ENCODE results near the gene SYNM. TPM values are rescaled to one million over a fixed set of nuclear protein-coding genes. Genes with fewer than 3 reads are reported as not detected.

The SYNM gene
- total RNA-seq, 4 donors from 2014 or later, result 98.3 to 414 (median 158) TPM

- Histone ChIP-seq H3K9me3 (no peaks in the 10 kb centered on the region), H3K36me3 (peaks cover 0 to 4% (median 0%) of the 10 kb centered on the region in 4 donors), H3K27ac (peak overlapping the region in 3 of 4 donors; percentile 83 to 92 (median 90)), H3K4me1 (peaks cover 4 to 23% (median 8%) of the 10 kb centered on the region in 4 donors), H3K4me3 (no peak overlapping the region), H3K27me3 (no peaks in the 10 kb centered on the region)
- in situ Hi-C loops (cut with MboI; ENCODE audit: low pct_ligation_motif_present in 1 of 4, low pct_unique_long_range_greater_than_20kb in 1 of 4, low sequenced_read_pairs in 3 of 4), result no loop called here
- TF ChIP-seq POLR2AphosphoS5 (IDR thresholded peaks at IDR 0.05) (no peak), EP300 (IDR thresholded peaks at IDR 0.05; ENCODE audit: low read depth) (no peak), POLR2A (IDR thresholded peaks at IDR 0.05) (no peak), CTCF (IDR thresholded peaks at IDR 0.05) (no peak)
- WGBS, 2 donors (ENCODE audit: low coverage in 1 of 2), result 80 to 92% methylated on average over 3 of the region's 3 CpGs
- intact Hi-C loops (cut with DNase I; ENCODE audit: low total_unique reads), result no loop called here
- no peak for DNase-seq
Observed at GRCh38 chr15:99165020-99165790, 60.3 kb downstream of the SYNM start.

GRCh38 chr15:99165956-99166689 is 61.2 kb downstream of the SYNM start:
- peak overlapping the region; percentile 83 to 92 (median 87) for H3K27ac ChIP-seq
- intact Hi-C loops (cut with DNase I; ENCODE audit: low total_unique reads), result no loop called here
- H3K27me3 ChIP-seq, result no peaks in the 10 kb centered on the region
- no peak for TF ChIP-seq POLR2AphosphoS5 (IDR thresholded peaks at IDR 0.05)
- no peak for TF ChIP-seq POLR2A (IDR thresholded peaks at IDR 0.05)
- no peak for TF ChIP-seq CTCF (IDR thresholded peaks at IDR 0.05)
- no peak for TF ChIP-seq EP300 (IDR thresholded peaks at IDR 0.05; ENCODE audit: low read depth)
- DNase-seq, result no peak
- in situ Hi-C loops (cut with MboI; ENCODE audit: low pct_ligation_motif_present in 1 of 4, low pct_unique_long_range_greater_than_20kb in 1 of 4, low sequenced_read_pairs in 3 of 4), result no loop called here
- peaks cover 5 to 29% (median 8%) of the 10 kb centered on the region in 4 donors for H3K4me1 ChIP-seq
- H3K9me3 ChIP-seq, result no peaks in the 10 kb centered on the region
- 87 to 95% methylated on average over 10 to 23 of the region's 23 CpGs for WGBS, 2 donors (ENCODE audit: low coverage in 1 of 2)
- H3K4me3 ChIP-seq, result no peak overlapping the region
- peaks cover 0 to 4% (median 0%) of the 10 kb centered on the region in 4 donors for H3K36me3 ChIP-seq

GRCh38 chr15:99167201-99167600 is 62.3 kb downstream of the SYNM start:
- DNase-seq, result no peak
- Histone ChIP-seq H3K4me1 (peaks cover 5 to 29% (median 8%) of the 10 kb centered on the region in 4 donors), H3K4me3 (no peak overlapping the region), H3K36me3 (no peaks in the 10 kb centered on the region), H3K27ac (peak overlapping the region; percentile 83 to 92 (median 87)), H3K9me3 (no peaks in the 10 kb centered on the region), H3K27me3 (no peaks in the 10 kb centered on the region)
- in situ Hi-C loops (cut with MboI; ENCODE audit: low pct_ligation_motif_present in 1 of 4, low pct_unique_long_range_greater_than_20kb in 1 of 4, low sequenced_read_pairs in 3 of 4) (no loop called here), intact Hi-C loops (cut with DNase I; ENCODE audit: low total_unique reads) (no loop called here)
- TF ChIP-seq POLR2A (IDR thresholded peaks at IDR 0.05) (no peak), EP300 (IDR thresholded peaks at IDR 0.05; ENCODE audit: low read depth) (no peak), POLR2AphosphoS5 (IDR thresholded peaks at IDR 0.05) (no peak), CTCF (IDR thresholded peaks at IDR 0.05) (no peak)
- 40 to 72% methylated on average over 1 to 5 of the region's 5 CpGs for WGBS, 2 donors (ENCODE audit: low coverage in 1 of 2)

- Histone ChIP-seq H3K27me3 (no peaks in the 10 kb centered on the region), H3K9me3 (no peaks in the 10 kb centered on the region), H3K27ac (peak overlapping the region; percentile 83 to 92 (median 87)), H3K4me1 (peaks cover 5 to 29% (median 8%) of the 10 kb centered on the region in 4 donors), H3K36me3 (no peaks in the 10 kb centered on the region), H3K4me3 (no peak overlapping the region)
- WGBS, 2 donors (ENCODE audit: low coverage in 1 of 2), result 80 to 87% methylated on average over 2 to 6 of the region's 6 CpGs
- no peak for TF ChIP-seq EP300 (IDR thresholded peaks at IDR 0.05; ENCODE audit: low read depth)
- no peak for TF ChIP-seq POLR2A (IDR thresholded peaks at IDR 0.05)
- intact Hi-C loops (cut with DNase I; ENCODE audit: low total_unique reads) (no loop called here), in situ Hi-C loops (cut with MboI; ENCODE audit: low pct_ligation_motif_present in 1 of 4, low pct_unique_long_range_greater_than_20kb in 1 of 4, low sequenced_read_pairs in 3 of 4) (no loop called here)
- DNase-seq, result no peak
Observed at GRCh38 chr15:99167640-99168039, 62.8 kb downstream of the SYNM start.
